GM12801 (cell line): ENCODE data around the gene AVL9.

ENCODE experiments used
- TF ChIP-seq, protein P1 (sequence below): IDR thresholded peaks from one replicate; pipeline ENCODE4 v1.5.1; 2011; ENCODE audit warnings: control low read depth; ENCODE audit not compliant: insufficient read length; ENCODE audit errors: extremely low read depth

AVL9 gene

DNA sequence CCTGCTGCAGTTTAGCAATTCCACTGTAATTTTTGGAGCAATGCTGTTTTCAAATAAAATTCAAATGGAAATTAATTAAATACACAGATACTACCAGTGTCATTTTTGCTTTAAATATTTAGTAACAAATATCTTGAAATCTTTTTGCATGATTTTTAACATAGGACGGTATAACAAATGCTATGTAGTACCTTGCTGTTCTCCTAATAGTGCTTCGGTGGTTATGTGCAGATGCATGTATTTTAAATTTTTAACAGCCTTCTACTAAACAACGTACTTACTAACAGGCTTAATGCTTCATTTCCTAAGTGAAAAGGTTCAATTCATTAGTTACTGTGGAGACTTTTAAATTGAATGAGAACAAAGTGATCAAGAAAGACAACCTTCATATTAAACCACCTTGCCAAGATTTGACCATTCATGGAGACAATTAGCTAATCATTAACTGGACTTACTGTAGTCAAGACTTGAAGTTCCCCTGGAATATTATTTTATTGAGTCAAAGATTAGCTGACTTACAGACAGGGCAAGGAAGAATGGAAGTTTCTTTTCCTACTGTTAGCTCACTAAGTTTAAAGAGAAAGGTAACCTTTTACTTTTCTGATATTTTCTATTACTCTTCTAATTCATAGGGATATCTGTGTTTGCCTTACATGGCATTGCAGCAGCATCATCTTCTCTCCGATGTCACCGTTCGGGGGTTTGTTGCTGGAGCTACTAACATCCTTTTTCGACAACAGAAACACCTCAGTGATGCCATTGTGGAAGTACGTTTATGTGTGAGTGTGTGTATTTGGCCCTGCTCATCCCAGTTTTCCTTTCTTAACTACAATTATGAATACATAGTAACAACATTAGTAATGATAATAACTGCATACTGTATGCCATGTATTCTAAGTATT is 74.3 kb downstream of the AVL9 start:
- TF ChIP-seq, protein P1, sequence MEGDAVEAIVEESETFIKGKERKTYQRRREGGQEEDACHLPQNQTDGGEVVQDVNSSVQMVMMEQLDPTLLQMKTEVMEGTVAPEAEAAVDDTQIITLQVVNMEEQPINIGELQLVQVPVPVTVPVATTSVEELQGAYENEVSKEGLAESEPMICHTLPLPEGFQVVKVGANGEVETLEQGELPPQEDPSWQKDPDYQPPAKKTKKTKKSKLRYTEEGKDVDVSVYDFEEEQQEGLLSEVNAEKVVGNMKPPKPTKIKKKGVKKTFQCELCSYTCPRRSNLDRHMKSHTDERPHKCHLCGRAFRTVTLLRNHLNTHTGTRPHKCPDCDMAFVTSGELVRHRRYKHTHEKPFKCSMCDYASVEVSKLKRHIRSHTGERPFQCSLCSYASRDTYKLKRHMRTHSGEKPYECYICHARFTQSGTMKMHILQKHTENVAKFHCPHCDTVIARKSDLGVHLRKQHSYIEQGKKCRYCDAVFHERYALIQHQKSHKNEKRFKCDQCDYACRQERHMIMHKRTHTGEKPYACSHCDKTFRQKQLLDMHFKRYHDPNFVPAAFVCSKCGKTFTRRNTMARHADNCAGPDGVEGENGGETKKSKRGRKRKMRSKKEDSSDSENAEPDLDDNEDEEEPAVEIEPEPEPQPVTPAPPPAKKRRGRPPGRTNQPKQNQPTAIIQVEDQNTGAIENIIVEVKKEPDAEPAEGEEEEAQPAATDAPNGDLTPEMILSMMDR, result no peak

DNA sequence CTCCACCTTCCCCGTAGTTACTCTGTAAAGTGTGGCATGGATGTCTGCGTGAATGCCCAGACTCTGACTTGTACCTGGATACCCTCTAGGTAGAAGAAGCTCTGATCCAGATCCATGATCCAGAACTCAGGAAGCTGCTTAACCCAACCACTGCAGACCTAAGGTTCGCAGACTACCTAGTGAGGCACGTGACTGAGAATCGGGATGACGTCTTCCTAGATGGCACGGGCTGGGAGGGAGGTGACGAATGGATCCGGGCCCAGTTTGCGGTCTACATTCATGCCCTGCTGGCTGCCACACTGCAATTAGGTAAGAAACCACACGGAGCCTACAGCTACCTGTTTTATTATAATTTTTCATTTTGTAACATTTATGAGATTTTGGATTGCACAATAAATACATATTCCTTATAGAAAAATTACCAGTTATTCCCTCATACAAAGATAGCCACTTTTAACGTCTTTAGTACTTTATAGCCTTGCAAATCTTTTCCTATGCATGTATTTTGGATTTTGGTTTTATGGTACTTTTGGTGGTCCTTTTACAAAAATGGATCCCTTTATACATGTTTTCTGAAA is 77.9 kb downstream of the AVL9 start:
- TF ChIP-seq, protein P1, result no peak

DNA sequence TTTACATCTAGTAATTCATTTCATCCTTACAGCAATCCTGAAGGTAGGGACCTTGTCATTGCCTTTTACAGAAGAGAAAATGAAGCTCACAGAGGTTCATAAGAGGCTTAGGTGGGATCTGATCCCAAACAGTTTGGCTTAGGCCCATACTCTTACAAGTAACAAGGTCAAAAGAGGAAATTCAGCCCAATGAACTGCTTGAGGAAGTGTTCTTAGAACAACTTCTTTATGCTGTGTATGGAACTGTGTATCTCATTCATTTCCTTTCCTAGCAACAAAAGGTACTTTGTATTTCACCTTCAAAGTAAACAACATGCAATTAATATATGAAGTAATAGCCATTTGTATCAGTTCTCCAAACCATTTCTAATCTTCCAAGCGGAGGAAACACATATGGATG is 79.3 kb downstream of the AVL9 start:
- TF ChIP-seq, protein P1, result no peak

DNA sequence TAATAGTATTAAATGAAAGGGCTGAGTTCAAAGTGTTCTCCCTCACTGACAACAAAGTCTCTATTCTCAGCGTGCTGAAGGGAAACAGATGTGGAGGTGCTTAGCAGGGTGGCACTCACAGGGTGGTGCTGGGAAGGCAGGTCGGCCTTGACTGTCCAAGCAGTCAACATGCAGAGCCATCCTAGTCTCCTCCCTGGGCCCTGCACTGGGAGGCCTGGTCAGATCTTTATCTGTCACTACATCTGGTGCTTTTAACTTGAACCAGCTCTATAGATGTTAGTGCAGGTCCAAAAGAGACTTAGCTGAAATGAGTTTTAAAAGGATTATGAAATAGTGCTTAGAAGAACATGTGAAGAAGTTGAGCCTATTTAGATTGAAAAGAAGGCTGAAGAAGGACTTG is 82.1 kb downstream of the AVL9 start:
- TF ChIP-seq, protein P1, result no peak

DNA sequence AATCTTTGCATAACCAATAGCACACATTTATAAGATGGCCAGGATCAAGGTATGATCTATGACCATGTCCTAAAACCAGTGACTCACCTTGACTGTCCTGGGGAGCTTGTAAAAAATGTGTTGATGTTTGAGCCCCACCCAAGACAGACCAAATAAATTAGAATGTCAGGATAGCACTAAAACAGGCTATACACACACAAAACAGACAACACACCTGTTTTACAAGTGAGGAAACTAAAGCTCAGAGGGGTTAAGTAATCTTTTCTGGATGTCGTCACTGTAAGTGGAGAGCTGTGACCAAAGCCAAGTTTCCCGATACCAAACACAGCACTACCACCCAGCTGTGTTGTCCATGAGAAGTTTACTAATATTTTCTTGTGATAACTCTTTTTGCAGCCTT is 84.5 kb downstream of the AVL9 start:
- TF ChIP-seq, protein P1, result no peak

DNA sequence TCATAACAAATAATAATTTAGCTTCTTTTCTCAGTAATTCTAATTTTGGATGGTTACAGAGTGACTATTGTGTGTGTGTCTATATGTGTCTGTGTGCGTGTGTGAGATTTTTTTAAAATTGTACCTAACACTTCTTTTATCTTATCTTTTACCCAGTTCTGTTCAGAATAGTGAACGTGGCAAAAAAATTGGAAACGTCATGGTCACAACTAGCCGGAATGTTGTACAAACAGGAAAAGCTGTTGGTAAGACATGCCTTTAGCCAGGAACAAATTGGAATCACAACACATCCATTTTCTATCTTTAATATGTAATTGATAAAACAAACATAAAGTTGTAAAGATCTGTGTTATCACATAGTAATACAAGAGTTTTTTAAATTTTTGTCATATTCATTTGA is 85.4 kb downstream of the AVL9 start:
- TF ChIP-seq, protein P1, result no peak

DNA sequence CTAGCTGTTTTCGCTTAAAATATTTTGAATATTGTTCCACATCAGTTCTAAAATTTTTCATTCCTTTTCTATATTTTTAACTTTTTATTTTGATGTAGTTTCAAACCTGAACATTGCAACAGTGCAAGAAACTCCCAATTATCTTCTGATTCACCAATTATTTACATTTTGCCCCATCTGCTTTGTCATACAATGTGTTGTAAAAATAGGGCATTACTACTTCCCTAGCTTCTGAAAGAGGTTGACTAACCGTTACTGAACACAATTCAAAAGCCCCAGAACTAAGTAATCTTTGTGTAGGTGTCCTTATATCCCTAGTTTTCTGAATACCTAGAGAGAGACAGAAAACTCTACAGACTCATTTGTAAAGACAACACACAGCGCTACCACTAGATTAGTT is 86.7 kb downstream of the AVL9 start:
- TF ChIP-seq, protein P1, result no peak
